Gastroesophageal sphincter (tissue), 4 donors: ENCODE data around the gene KCNC4. TPM values are rescaled to one million over a fixed set of nuclear protein-coding genes. Genes with fewer than 3 reads are reported as not detected.

ENCODE experiments used
- ATAC-seq: fragments of 150-250 bp; one replicate; pipeline ENCODE4 v1.9.1; 2016; ENCODE audit warnings: mild to moderate bottlenecking, moderate library complexity
- H3K27ac ChIP-seq, 4 donors: fragments of 200-600 bp; sonication (generic) in 3 of 4; 1 replicate in 3 of 4; 2 replicates in 1 of 4; pipeline ENCODE4 v1.5.1; 2016 to 2019
- H3K27me3 ChIP-seq: fragments of 200-600 bp; sonication (generic); one replicate; pipeline ENCODE4 v1.5.1; 2019
- H3K36me3 ChIP-seq, 2 donors: fragments of 200-600 bp; sonication (generic); one replicate each; pipeline ENCODE4 v1.5.1; 2019; ENCODE audit warnings: control low read depth in 1 of 2
- H3K4me1 ChIP-seq, 3 donors: fragments of 200-600 bp; sonication (generic); 1 replicate in 2 of 3; 2 replicates in 1 of 3; pipeline ENCODE4 v1.5.1; 2016 to 2019; ENCODE audit warnings: control low read depth in 2 of 3
- H3K4me3 ChIP-seq, 2 donors: fragments of 200-600 bp; sonication (generic); one replicate each; pipeline ENCODE4 v1.5.1; 2019; ENCODE audit warnings: mild to moderate bottlenecking in 1 of 2, moderate library complexity in 1 of 2
- H3K9me3 ChIP-seq, 3 donors: fragments of 200-600 bp; sonication (generic); one replicate each; pipeline ENCODE4 v1.5.1; 2017 to 2019; ENCODE audit warnings: control low read depth in 2 of 3
- EP300 ChIP-seq: sonication (generic); formaldehyde crosslinking; IDR thresholded peaks from one replicate; pipeline ENCODE4 v1.6.1; 2017; ENCODE audit warnings: antibody characterized with exemption, mild to moderate bottlenecking
- POLR2A ChIP-seq, 2 donors: fragments of 450-650 bp; IDR thresholded peaks; one replicate each; pipeline ENCODE4 v1.6.1; 2017; ENCODE audit warnings: antibody characterized with exemption in 2 of 2, mild to moderate bottlenecking in 2 of 2, moderate library complexity in 1 of 2
- POLR2AphosphoS5 ChIP-seq: sonication (generic); formaldehyde crosslinking; IDR thresholded peaks from one replicate; pipeline ENCODE4 v1.6.1; 2017; ENCODE audit warnings: antibody characterized with exemption
- WGBS, 2 donors: methylation state at CpG; one replicate each; pipeline ENCODE4 v1.1.5; 2018; ENCODE audit warnings: low coverage in 1 of 2; 5-methylcytosine and 5-hydroxymethylcytosine counted together
- total RNA-seq, 4 donors: library from RNA; depleted of rRNA; stranded (reverse); fragments of >200 nt; gene quantifications; one replicate each; pipeline ENCODE4 v1.1.0, GENCODE V29; 2016
- TF ChIP-seq, protein P1 (sequence below), 4 experiments: fragments of 200-600 bp in 2 of 4; fragments of 450-650 bp in 2 of 4; sonication (generic) in 1 of 4; IDR thresholded peaks; one replicate each; pipeline ENCODE4 v1.5.1; 2017 to 2019; ENCODE audit warnings: antibody characterized with exemption in 4 of 4, mild to moderate bottlenecking in 2 of 4, moderate library complexity in 2 of 4

Gene KCNC4
- total RNA-seq, 4 donors from 2014 or later: 9.0 to 16.0 (median 13.4) TPM

DNA sequence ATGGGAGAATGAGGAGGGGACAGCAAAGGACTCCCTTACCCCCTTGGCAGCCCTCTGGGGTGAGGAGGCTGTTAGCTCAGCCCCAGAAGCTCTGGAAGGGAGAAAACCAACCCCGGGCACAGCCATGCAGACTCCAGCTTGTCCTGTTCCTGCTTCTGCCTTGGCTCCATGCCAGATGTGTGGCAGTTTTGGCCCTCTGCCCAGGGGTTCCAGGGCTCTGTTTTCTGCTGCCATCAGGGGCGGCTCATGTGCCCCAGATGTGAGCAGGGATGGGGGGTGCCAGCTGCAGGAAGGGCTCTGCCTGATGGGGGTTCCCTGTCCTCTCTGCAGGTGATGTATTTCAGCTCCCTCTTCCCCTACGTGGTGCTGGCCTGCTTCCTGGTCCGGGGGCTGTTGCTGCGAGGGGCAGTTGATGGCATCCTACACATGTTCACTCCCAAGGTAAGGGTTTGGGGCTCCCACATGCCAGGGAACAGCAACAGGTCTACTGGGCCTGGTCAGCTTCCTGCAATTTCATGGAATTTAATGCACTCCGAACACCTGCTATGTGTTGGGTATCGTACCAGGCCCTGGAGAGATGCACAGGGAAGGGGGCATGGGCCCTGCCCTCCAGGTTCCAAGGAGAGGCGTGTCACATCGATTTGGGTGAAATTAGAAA, 33.7 kb upstream of the KCNC4 start:
- Histone ChIP-seq H3K27ac (no peak overlapping the region), H3K4me1 (peaks cover 0 to 10% (median 0%) of the 10 kb centered on the region in 3 donors), H3K4me3 (no peak overlapping the region), H3K27me3 (no peaks in the 10 kb centered on the region), H3K9me3 (no peaks in the 10 kb centered on the region), H3K36me3 (no peaks in the 10 kb centered on the region)
- peak; percentile 30 for ATAC-seq
- WGBS, 2 donors: 63 to 90% methylated on average over 2 to 4 of the region's 9 CpGs
- TF ChIP-seq, protein P1, sequence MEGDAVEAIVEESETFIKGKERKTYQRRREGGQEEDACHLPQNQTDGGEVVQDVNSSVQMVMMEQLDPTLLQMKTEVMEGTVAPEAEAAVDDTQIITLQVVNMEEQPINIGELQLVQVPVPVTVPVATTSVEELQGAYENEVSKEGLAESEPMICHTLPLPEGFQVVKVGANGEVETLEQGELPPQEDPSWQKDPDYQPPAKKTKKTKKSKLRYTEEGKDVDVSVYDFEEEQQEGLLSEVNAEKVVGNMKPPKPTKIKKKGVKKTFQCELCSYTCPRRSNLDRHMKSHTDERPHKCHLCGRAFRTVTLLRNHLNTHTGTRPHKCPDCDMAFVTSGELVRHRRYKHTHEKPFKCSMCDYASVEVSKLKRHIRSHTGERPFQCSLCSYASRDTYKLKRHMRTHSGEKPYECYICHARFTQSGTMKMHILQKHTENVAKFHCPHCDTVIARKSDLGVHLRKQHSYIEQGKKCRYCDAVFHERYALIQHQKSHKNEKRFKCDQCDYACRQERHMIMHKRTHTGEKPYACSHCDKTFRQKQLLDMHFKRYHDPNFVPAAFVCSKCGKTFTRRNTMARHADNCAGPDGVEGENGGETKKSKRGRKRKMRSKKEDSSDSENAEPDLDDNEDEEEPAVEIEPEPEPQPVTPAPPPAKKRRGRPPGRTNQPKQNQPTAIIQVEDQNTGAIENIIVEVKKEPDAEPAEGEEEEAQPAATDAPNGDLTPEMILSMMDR (IDR thresholded peaks at IDR 0.05): no peak
- TF ChIP-seq POLR2AphosphoS5 (no peak), EP300 (no peak), POLR2A (IDR thresholded peaks at IDR 0.05) (no peak)

DNA sequence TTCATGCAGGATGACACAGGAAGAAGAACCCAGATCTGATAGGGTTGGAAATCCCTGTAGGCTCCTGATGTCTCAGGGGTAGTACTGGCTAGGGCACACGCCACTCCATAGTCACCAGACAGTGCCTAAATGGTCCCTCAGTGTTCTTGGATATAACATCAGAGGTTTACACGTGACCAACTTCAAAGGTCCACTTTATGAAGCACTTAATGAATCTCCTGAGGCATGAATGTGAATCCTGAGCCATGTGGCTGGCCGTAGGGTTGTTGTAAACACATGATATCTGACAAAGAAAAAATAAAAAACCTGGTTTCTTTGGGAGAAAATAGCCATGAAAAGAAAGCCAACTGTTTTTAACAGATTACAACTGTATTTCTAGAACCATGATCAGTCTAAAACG, 32.3 kb upstream of the KCNC4 start:
- no peaks in the 10 kb centered on the region for H3K36me3 ChIP-seq
- 55 to 56% methylated on average over 2 to 4 of the region's 4 CpGs for WGBS, 2 donors
- no peaks in the 10 kb centered on the region for H3K27me3 ChIP-seq
- TF ChIP-seq POLR2AphosphoS5 (no peak), POLR2A (IDR thresholded peaks at IDR 0.05) (no peak), EP300 (no peak)
- TF ChIP-seq, protein P1 (IDR thresholded peaks at IDR 0.05): no peak
- no peak overlapping the region for H3K27ac ChIP-seq
- no peaks in the 10 kb centered on the region for H3K9me3 ChIP-seq
- peaks cover 0 to 10% (median 0%) of the 10 kb centered on the region in 3 donors for H3K4me1 ChIP-seq
- no peak for ATAC-seq
- no peak overlapping the region for H3K4me3 ChIP-seq

DNA sequence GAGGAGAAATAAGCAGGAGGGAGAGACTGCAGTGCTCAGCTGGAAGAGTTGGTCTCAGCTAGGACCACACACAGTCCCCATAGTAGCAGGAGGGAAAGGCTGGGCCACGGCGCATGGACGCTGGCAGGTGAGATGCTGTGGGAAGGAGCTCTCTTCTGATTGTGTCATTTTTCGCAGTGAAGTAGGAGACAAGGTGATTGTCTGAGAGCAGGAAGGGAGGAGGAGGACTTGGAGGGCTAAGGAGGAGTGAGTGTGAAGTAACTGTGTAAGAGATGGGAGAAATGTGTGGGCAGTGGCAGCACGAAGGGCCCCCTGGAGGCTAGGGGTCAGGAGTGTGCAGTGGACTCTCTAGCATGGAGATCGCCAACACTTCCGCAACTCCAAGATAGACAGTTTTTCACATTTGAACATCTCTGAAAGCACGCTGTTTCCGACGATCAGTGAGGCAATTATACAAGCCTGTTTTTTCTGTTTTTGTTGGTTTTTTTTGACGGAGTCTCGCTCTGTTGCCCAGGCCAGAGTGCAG, 26.4 kb upstream of the KCNC4 start:
- TF ChIP-seq POLR2AphosphoS5 (no peak), EP300 (no peak), POLR2A (IDR thresholded peaks at IDR 0.05) (no peak)
- TF ChIP-seq, protein P1 (IDR thresholded peaks at IDR 0.05): no peak
- H3K4me1 ChIP-seq: peaks cover 0 to 34% (median 19%) of the 10 kb centered on the region in 3 donors
- no peak overlapping the region for H3K27ac ChIP-seq
- H3K27me3 ChIP-seq: no peaks in the 10 kb centered on the region
- H3K36me3 ChIP-seq: no peaks in the 10 kb centered on the region
- WGBS, 2 donors: 81 to 90% methylated on average over 10 to 12 of the region's 12 CpGs
- ATAC-seq: no peak
- H3K4me3 ChIP-seq: no peak overlapping the region
- H3K9me3 ChIP-seq: no peaks in the 10 kb centered on the region

DNA sequence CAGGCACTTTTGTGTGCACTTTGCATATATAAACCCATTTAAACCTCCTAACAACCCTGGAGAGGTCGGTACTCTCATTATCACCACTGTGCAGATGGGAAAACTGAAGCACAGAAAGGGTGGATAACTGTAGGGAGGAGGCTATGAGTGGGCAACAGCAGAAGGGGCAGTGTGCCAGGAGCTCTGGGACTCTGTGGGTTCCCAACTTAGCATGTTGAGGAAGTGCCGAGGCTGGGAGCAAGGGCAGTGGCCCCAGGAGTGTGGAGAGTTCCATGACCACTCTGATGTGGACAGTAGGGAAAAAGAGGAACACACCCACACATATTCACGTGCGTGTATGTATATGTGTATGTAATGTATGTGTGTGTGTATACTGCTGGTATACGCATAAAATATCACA, 25.7 kb upstream of the KCNC4 start:
- WGBS, 2 donors: 49 to 76% methylated on average over 4 of the region's 5 CpGs
- Histone ChIP-seq H3K36me3 (no peaks in the 10 kb centered on the region), H3K27ac (no peak overlapping the region)

More for the DNA sequence above, 25.7 kb upstream of the KCNC4 start:
- Histone ChIP-seq H3K4me3 (no peak overlapping the region), H3K9me3 (no peaks in the 10 kb centered on the region), H3K4me1 (peaks cover 0 to 41% (median 21%) of the 10 kb centered on the region in 3 donors), H3K27me3 (no peaks in the 10 kb centered on the region)
- no peak for TF ChIP-seq POLR2AphosphoS5
- TF ChIP-seq, protein P1 (IDR thresholded peaks at IDR 0.05): no peak
- TF ChIP-seq POLR2A (IDR thresholded peaks at IDR 0.05): no peak
- no peak for TF ChIP-seq EP300
- no peak for ATAC-seq
